HTR-8/SVneo (cell line): ENCODE measurements around the gene GLOD4.
A peak's percentile ranks its signal among the peaks of the same experiment; 100 is the strongest.

Source experiments
- DNase-seq: peaks from one replicate; pipeline ENCODE4 v3.0.0; 2011; ENCODE audit warnings: low spot score, mixed read lengths; ENCODE audit not compliant: insufficient read length
- FAIRE-seq: peaks from 2 replicates; lab custom pipeline; 2011; peaks lifted over from hg19 to GRCh38; lab: Jason Lieb, UNC

The GLOD4 gene

GRCh38 chr17:720706-721539 lies 61.2 kb downstream of the GLOD4 start:
- no peak for DNase-seq
- peak; percentile 82 for FAIRE-seq

GRCh38 chr17:718075-718474 lies 64.0 kb downstream of the GLOD4 start:
- no peak for FAIRE-seq

More at GRCh38 chr17:718075-718474, 64.0 kb downstream of the GLOD4 start:
- no peak for DNase-seq
